ENCODE measurements around the gene TAF9. TPM values are rescaled to one million over a fixed set of nuclear protein-coding genes. Genes with fewer than 3 reads are reported as not detected.

The TAF9 gene, protein sequence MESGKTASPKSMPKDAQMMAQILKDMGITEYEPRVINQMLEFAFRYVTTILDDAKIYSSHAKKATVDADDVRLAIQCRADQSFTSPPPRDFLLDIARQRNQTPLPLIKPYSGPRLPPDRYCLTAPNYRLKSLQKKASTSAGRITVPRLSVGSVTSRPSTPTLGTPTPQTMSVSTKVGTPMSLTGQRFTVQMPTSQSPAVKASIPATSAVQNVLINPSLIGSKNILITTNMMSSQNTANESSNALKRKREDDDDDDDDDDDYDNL
- total RNA-seq (ENCODE audit: low replicate concordance): 29.3 and 86.2 TPM in 2 replicates

DNA sequence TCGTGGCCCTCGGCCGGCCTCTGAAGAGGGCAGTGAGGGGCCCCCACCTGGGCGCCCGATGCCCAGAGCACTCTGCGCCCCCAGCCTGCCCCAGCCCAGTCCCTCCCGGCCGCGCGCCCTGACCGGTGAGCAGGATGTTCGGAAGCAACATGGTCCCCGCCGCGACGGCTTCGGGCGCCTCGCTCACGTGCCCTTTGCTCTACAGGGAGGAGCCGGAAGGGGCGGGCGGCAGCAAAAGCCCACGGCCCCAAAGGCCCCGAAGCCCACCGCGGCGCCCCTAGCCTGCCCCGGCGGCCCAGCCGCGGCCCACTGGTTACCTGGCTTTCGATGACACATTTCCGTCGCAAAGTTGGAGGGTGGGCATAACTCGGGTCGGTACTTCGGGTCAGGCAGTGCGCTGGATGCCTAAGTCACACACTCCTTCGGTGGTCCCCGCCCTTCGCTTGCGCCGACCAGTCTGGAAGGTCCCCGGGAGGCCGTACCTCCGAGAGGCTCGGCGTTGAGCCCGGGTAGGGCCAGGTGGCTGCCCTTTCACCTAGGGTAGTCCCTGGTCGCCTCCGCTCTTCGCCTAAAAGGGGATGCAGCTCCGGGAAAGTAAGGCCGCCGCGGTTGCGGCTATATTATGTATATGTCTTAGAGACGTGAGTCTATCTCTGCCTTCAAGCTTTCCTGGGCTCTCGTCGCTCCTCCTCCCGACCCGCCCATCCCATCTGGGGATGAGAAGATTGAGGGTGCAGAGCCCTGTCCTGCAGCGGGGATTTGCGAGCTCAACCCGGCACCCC lies at the start of gene TAF9, which contains the start of the genes AK6 and RAD17:
TSS of gene TAF9 (minus strand) at position 181 of the 782 bp plus-strand sequence. CDS start 3,783 bp downstream, outside the sequence.
TSS of gene AK6 (minus strand) at position 181 of the 782 bp plus-strand sequence. CDS start at position 151, 30 bp downstream.
TSS of gene RAD17 (plus strand) at position 479 of the 782 bp plus-strand sequence. CDS start 2,391 bp downstream, outside the sequence.
- peak; percentile 93 for DNase-seq (ENCODE audit: low read depth)
- no peak for TF ChIP-seq CTCF (IDR thresholded peaks at IDR 0.05; ENCODE audit: insufficient read depth, low read length)
- H3K4me3 ChIP-seq (ENCODE audit: low read depth, low read length): peak within 1 kb of the TSS; percentile 94

DNA sequence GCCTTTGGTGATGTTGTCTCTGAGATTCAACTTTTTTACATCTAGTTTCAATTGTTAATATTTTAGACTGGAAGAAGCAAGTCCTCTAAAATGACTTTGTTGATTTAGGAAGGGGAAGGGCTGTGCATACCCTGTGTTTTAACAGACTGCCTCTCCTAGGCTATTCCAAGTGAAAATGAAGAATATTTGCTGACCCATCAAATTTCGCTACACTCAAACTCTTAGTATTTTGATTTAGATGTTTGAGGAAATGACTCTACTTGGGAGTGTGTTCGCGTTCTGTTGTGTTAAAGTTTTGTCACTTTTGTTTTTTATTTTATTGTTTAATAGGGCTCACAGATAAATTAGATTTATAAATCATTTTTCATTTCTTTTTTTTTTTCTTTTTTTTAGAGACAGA lies 49.2 kb upstream of the TAF9 start:
- H3K4me3 ChIP-seq (ENCODE audit: low read depth, low read length): no peak overlapping the region
- no peak for TF ChIP-seq CTCF (IDR thresholded peaks at IDR 0.05; ENCODE audit: insufficient read depth, low read length)
- DNase-seq (ENCODE audit: low read depth): no peak

DNA sequence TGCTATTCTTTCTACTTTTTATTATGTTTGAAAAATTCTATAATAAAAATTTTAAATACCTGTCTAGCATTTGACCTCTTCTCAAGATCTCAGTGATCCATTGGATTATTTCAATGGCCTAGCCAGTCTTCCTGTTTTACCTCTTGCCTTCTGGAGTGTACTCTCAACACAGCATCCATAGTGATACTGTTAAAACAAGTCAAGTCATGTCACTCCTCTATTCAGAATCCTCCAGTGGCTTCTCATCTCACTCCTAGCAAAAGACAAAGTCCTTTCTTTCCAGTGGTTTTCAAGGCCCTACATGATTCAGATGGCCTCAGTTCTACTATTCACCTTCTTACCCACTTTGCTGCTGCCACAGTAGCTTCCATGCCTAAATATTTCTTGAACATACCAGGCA lies 47.4 kb upstream of the TAF9 start:
- DNase-seq (ENCODE audit: low read depth): no peak
- H3K4me3 ChIP-seq (ENCODE audit: low read depth, low read length): no peak overlapping the region
- TF ChIP-seq CTCF (IDR thresholded peaks at IDR 0.05; ENCODE audit: insufficient read depth, low read length): no peak

DNA sequence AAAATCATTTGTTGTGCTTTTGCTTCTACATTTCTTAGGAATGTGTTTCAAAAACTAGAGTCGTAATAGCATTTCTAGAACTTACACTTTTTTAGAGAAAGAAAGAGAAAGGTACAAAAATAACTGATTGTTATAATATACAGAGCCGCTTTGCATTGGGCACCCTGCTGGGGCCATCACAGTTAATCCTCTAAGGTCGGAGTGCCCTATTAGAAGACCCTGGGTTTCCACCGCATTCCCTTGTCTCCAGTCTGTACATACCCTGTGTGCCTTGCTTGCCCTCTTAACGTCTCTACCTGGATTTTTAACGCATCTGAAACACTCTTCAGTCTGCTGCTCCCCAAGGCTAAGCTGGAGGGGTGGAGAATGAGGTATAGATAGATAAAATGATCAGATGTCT lies 46.9 kb upstream of the TAF9 start:
- no peak for TF ChIP-seq CTCF (IDR thresholded peaks at IDR 0.05; ENCODE audit: insufficient read depth, low read length)

GRCh38 chr5:69415584-69415958 lies 46.3 kb upstream of the TAF9 start:
- TF ChIP-seq CTCF (IDR thresholded peaks at IDR 0.05; ENCODE audit: insufficient read depth, low read length): no peak
- no peak overlapping the region for H3K4me3 ChIP-seq (ENCODE audit: low read depth, low read length)

More for the DNA sequence above, 46.9 kb upstream of the TAF9 start:
- H3K4me3 ChIP-seq (ENCODE audit: low read depth, low read length): no peak overlapping the region
- no peak for DNase-seq (ENCODE audit: low read depth)

GRCh38 chr5:69414885-69415583 lies 45.7 kb upstream of the TAF9 start, which contains the start of gene MARVELD2:
MARVELD2 (plus strand) TSS chr5:69415116; CDS start chr5:69419386, 4,270 bp downstream.
- TF ChIP-seq CTCF (IDR thresholded peaks at IDR 0.05; ENCODE audit: insufficient read depth, low read length): no peak
- no peak within 1 kb of the TSS for H3K4me3 ChIP-seq (ENCODE audit: low read depth, low read length)
- no peak for DNase-seq (ENCODE audit: low read depth)

More at GRCh38 chr5:69415584-69415958, 46.3 kb upstream of the TAF9 start:
- DNase-seq (ENCODE audit: low read depth): no peak
